GM03348 (cell line): Measurements from ENCODE around the gene AP3B1.
"Not testable (repeated sequence)": the region's sequence is repeated elsewhere in the genome, so short reads cannot be mapped to it uniquely, and the experiment has no call there.

Source experiments
- DNase-seq: peaks from one replicate; pipeline ENCODE4 v3.0.0; 2012; ENCODE audit warnings: low spot score

AP3B1 gene

DNA sequence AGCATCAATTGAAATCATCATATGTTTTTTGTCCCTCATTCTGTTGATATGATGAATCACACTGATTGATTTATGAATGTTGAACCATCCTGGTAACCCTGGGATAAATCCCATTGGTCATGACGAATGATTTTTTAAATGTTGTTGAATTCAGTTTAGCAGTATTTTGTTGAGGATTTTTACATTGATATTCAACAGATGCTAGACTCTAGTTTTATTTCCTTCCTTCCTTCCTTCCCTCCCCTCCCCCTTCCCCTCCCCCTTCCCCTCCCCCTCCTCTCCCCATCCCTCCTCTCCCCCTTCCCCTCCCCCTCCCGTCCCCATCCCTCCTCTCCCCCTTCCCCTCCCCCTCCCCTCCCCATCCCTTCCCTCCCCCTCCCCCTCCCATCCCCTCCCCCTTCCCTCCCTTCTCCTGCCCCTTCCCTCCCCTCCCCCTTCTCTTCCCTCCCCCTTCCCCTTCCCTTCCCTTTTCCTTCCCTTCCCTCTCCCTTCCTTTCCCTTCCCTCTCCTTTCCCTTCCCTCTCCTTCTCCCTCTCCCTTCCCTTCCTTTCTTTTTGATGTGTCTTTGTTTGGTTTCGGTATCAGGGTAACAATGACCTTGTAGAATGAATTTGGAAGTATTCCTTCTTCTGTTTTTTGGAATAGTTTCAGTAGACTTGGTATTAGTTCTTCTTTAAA is 142.8 kb downstream of the AP3B1 start:
- DNase-seq: no peak

DNA sequence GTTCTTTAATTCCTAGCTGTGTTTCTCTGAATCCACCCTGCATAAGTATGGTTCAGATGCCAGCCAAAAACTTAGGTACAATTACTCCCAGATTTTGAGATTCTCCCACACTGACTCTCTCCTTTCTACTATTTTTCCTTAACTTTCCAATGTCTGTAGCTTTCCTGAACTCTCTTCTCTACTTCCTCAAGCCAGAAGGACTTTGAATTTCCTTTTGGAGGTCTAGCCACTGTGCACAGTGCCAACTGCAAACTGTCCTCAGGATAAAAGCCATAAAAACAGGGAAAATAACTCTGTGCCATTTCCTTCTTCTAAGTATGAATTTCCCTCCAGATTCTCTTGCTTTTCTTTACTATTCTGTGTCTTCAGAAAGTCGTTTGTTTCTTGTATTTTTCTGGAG is 157.2 kb downstream of the AP3B1 start:
- no peak for DNase-seq

DNA sequence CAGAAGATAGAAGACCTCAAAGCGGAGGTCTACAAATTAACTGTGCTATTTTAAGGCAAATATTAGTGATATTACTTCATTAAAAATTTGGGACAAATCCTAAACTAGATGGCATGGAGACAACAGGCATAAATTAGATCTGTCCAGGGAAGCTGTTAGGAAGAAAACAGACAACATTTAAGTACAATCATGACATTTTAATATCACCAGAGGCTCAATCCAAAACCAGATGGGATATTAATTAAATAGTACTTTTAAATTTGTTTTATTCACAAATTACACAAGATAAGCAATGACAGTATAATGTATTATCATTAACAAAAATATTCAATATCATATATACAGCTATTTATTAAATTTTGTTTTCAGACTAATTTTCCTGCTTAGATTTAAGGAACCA is 161.1 kb downstream of the AP3B1 start:
- no peak for DNase-seq

DNA sequence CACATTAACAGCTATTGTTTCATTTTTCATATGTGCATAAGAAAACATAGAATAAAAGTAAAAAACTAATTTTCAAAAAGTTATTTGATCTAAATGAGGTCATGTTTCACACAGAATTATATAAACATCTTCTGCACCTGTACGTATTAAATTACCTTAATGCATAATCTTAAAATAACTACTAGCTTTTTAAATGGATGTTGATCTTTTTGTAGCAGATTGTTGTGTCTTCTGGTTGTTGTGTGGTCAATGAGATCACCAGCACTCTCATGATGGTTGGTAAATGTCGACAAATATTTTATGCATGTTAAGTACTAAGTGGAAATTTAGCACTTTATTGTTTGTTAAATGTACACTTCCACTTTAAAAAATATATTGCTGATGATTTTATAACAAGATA is 162.0 kb downstream of the AP3B1 start:
- DNase-seq: no peak

DNA sequence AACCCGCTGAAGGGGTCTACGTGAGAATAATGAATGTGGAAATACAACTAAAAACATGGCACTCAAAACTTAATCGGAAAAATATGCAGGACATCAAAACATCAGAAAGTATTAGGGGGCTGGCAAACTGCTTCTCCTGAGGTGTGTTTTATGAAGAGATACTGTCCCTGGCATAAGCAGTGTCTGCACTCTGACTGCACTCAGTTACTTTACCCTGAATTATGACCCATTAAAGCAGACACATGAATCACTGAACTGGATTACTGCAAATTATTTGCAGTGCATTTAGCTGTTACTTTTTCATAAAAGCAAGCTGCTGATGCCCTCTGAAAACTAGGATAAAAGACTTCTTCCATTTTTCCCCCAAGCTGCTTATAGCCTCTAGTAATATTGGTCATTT is 164.9 kb downstream of the AP3B1 start:
- no peak for DNase-seq

DNA sequence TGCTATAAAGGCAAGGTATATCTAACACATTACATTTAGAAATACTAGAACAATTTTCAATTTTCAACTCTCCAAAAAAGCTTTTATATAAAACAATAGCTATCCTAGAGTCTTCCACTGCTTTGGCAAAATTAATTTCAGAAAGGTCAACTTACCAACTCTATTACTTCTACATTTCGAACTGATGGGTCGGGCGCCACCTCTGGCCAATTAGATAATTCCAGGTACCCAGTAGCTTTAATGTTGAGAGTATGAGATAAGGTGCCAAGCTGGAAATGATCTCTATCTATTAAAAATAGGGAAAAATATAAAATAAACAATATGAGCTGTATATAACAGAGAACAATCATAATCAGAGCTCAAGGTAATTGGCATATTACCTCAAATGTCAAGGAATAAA is 166.6 kb downstream of the AP3B1 start:
- DNase-seq: no peak

DNA sequence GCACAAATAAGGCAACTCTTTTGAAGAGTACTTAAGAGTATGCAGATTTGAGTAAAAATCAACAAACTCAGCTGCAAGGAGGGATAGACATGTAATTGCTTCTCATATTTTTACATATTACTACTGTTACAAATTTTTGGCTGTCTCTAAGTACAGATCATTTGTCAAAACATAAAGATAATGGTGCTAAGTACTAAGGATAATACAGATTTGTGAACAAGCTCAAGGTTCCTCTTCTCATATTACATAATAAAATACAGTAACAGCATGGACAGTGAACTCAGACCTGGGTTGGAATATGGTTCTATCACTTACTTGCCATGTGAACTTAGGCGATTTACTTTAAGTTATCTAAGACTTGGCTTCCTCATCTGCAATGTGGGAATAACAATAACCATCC is 168.0 kb downstream of the AP3B1 start:
- no peak for DNase-seq

DNA sequence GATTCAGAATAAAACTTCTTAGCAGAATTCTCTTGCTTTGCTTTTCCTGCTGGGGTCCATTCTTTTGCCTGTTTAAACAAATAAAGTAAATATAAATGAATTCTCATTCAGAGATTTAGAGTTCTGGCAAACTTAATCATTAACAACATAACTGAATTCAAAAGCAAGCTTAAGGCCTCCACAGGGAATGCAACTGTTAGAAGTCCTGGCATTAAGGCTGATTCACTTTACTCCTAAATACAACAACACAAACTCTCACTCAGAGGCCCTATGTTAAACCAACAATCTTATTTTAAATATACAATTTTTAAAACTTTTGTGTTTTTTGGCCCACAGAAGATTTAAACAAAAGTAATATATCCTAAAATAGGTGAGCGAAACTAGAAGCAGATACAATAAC is 178.3 kb downstream of the AP3B1 start:
- DNase-seq: no peak

DNA sequence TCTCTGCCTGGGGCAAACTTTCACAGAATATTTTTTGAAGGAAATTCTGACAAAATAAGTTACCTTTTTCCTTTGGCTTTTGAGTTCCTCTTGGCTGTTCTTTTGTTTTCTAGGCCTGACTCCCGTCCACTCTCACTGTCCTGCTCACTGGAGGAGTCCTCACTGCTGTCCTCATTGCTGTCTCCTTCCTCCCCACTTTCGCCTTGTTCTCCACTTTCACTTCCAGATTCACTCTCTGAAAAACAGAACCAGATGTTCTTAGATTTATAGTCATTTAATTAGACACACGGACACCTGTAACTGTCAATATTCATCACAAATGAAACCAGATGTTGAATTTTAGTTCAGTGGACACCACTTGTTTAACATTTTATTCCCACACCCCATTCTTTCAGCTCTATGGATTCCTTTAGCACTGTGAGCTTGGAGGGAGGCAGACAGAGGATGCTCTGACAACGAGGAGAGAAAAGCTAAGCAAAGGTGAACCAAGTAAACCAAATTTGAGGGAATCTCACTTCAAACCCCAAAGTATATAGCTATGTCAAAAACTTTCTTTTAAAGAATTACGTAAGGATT is 180.7 kb downstream of the AP3B1 start:
- DNase-seq: no peak

DNA sequence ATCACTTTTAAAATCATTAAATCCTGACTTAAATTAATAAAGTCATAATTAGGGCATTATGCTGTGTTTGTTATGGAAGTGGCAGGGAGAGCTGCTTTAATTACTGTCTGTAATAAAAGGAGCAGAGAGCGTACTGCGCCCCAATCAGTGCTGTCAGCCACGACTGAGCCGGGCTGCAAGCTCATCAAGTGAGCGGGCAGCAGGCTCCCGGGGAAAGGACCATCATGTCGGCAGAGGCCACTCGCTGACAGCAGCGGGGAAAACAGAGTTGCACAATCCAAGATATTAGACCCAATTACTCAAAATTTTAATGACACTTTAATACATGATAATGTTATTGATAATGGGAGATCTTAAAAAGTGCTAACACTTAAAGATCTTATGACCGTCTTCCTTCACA is 181.6 kb downstream of the AP3B1 start:
- no peak for DNase-seq

DNA sequence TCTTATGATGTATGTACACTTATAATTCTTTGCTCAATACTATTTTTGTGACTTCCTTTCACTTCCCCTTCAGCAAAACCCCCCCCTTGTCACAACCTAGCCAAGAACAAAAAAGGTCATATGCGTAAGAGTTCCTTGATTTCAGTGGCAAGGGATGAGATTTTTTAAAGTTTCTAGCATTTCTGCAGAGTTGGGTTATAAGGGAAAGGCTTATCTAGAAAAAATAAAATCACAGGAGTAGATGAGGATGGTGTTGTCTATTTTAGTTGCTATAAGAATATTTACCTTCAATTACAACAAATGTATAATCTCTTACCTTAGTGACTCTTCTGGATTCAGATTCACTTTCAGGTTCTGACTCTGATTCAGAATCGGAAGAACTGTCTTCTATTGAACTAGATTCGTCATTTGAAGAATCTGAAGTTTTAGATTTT is 184.6 kb downstream of the AP3B1 start:
- DNase-seq: no peak

DNA sequence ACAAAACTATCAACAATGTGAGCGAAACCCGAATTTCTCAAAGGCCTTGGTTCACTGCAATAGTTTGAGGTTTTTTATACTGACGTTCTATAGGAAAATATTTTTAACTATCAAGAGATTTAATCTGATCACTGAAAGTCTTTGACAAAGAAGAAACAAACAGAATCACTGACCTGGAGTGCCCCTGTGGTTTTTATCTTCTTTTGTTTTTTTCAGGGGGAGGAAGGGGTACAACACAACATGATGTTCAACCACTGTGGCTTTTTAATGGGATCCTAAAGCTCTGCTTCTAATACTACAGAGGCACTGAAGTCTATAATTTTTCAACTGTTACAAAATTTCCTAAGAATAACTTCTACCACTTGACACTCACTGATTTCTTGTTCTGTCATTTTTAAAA is 185.9 kb downstream of the AP3B1 start:
- DNase-seq: no peak

DNA sequence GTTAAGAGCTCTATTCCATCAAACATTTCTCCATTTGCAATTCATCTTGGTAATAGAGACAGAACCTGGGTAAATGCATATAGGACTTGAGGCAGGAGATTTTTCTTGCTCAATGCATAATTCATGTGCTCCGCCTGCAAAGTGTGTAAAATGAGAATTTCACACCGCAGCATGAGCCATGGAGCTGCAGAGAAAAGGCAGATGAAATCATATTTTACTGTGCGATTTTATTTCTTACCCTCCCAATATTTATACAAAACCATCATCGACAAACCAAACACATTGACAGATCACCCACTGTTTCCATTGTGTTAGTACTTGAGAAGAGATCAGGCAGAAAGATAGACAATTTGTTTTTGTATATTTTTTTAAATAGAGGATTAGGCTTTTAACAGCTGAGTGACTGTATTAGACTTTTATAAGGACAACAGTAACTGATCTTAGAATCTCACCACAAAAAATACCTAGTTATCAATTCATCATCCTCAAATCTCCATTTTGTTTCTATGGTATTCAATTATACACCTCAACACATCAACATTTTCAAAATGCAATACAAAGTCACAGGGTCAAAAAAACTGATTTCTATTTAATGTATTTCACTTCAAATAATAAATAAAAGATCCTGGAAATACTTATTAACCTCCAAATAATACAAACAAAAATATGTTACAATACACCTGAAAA is 191.1 kb downstream of the AP3B1 start:
- DNase-seq: no peak

DNA sequence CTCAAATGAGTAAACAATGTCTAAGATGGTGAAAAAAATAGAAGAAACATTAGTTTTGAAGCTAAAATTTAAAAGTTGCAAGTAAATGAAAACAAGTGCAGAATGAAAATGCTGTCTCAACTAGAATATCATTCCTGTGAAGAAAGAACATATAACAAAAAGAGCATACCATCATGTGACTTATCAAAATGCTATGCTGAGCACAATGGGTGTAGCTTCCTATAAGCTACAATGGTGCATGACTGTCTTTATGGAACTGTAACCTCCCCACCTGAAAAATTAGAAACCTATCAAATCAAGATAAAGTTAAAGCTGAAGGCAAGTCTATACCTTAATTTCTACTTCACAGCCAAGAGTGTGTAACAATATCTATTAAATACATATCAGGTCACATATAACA is 192.0 kb downstream of the AP3B1 start:
- DNase-seq: no peak

DNA sequence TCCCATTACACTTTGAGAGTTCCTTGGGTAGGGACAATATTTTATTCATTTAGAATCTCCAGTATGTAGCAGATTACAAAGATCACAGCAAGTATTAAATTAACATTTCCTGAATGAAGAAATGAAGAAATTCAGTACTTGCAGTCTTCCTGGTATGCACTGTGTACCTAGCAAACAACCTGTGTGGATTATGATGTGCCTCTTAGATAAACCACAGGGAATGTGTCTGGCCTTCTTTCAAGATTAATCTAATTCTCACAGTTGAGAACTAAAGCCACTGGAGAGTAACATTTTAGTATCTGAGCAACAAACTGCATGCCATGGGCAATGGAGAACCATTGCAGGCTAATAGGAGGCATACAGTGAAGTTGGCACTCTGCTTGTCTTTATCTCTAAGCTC is 199.4 kb downstream of the AP3B1 start:
- no peak for DNase-seq

DNA sequence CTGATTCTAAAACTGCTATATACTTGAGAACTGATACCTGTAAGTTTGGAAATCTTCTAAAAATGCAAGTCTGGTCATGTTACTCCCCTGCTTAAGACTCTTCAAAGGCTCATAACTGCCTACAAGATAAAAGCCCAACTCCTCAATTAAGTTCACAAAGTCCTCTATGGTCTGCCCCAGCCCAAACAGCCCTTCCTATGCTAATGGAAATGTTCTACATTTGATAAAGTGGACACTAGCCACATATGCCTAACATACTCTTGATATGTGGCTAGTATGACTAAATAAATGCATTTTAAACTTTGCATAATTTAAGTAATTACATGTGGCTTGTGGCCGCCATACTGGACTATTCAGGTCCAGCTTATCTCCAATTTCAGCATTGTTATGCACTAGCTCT is 204.5 kb downstream of the AP3B1 start:
- DNase-seq: no peak

DNA sequence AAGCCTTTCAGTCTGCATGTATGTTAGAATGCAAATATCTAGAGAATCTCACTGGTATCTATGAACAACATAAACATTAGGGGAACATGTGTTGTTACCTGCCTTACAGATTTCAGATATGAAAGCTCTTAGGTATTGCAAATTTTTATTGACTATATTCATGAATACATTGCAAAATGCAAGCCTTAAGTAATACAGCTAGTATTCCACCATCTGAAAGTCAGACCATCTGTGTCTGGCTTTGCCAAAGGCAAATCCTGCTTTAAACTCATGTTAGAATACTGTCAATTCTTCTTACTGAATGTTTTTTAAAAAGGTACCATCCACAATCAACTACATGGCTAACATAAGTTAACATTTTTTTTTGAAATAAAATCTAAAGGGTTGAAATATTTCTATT is 215.6 kb downstream of the AP3B1 start:
- no peak for DNase-seq

DNA sequence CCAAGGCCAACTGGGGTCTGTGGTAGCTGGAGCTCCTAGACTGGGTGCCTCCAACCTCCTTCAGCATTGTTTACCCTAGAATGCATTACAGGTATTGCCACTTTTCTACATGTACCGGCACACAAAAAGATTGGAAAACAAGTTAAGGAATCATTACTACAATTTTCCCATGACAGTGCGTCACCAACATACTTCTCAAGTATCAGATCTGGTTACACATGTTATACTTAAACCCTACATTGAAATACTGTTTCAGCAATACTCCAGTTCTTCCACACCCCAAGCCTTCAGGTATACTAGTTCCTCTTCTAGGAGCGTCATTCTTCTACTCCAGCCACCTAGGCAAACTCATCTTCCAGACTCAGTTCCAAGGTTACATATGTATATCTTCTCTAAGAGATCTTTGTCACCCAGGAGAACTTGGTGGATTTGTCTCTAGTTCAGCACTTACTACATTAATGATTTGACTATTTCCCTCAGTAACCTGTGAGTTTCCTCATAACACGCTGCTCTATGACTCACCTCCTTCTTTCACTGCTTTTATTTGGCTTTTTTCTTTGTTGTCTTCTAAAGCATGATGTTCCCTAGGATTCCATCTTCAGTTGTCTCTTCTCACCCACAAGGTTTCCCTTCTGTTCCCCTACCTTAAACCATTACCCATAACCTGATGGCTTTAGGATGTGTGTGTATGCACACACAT is 217.0 kb downstream of the AP3B1 start:
- DNase-seq: no peak

DNA sequence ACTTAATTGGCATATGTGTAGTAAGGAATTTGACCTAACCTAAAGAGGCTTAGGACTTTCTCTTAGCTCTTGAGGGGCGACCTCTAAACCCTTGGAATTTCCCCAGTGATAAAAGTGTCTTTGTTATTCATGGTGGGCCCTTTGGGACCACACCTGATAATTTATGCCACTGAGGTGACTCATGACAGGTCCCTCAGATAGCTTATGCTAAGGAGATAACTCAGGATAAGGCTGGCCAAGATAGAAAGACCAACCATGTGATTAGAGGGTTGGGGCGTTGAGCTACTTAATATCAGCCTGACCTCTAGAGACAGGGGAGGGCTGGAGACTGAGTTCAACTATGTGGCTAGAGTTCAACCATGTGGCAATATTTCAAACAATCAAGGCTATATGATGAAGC is 218.1 kb downstream of the AP3B1 start:
- no peak for DNase-seq

DNA sequence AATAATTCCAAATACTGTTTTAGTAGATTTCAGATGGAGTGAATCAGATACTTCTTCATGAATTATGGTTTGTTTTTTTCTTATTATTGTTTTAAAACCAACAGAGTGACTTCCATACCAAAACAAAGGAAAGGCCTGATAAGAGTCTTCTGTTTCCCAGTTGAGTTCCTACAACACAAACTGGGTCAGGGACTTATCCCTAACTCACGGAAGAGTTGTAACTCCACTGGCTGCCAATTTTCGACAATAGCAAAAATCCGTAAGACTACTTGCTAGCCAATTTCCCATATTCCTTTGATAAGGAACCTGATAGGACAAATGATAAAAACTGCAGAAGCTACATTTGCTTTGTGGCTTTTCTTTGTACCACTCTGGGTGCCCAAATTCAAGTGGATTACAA is 219.2 kb downstream of the AP3B1 start:
- DNase-seq: no peak

DNA sequence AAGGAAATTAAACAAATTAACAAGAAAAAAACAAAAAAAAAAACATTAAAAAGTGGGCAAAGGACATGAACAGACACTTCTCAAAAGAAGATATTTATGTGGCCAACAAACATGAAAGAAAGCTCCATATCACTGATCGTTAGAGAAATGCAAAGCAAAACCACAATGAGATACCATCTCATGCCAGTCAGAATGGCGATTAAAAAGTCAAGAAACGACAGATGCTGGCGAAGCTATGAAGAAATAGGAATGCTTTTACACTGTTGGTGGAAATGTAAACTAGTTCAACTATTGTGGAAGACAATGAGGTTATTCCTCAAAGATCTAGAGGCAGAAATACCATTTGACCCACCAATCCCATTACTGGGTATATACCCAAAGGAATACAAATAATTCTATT is 223.8 kb downstream of the AP3B1 start:
- DNase-seq: not testable (repeated sequence)

DNA sequence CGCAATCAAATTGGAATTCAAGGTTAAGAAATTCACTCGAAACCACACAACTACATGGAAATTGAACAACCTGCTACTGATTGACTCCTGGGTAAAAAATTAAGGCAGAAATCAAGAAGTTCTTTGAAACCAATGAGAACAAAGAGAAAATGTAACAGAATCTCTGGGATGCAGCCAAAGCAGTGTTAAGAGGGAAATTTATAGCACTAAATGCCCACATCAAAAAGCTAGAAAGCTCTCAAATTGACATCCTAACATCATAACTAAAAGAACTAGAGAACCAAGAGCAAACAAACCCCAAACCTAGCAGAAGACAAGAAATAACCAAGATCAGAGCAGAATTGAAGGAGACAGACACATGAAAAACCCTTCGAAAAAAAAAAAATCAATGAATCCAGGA is 226.9 kb downstream of the AP3B1 start:
- DNase-seq: not testable (repeated sequence)

DNA sequence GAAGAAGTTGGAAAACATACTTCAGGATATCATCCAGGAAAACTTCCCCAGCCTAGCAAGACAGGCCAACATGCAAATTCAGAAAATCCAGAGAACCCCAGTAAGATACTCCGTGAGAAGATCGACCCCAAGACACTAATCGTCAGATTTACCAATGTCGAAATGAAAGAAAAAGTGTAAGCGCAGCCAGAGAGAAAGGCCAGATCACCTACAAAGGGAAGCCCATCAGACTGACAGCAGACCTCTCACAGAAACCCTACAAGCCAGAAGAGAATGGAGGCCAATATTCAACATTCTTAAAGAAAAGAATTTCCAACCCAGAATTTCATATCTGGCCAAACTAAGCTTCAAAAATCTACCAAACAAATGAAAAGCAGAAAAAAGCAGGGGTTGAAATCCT is 227.8 kb downstream of the AP3B1 start:
- not testable (repeated sequence) for DNase-seq
